WTC11 (cell line): ENCODE measurements around the gene DNAH1.

ENCODE experiments used
- ATF1 ChIP-seq: sonication (generic); formaldehyde crosslinking; IDR thresholded peaks from 2 replicates; pipeline ENCODE4 v1.8.1; 2023; ENCODE audit warnings: mild to moderate bottlenecking, moderate library complexity, missing genetic modification reagents
- FOXP1 ChIP-seq: sonication (generic); formaldehyde crosslinking; IDR thresholded peaks from 2 replicates; pipeline ENCODE4 v1.8.0; 2022; ENCODE audit warnings: missing genetic modification reagents, mild to moderate bottlenecking, moderate library complexity, borderline replicate concordance
- NR1H2 ChIP-seq: sonication (generic); formaldehyde crosslinking; IDR thresholded peaks from 2 replicates; pipeline ENCODE4 v1.9.0; 2021; ENCODE audit warnings: mild to moderate bottlenecking, moderate library complexity, missing genetic modification reagents
- SP1 ChIP-seq: sonication (generic); formaldehyde crosslinking; conservative IDR thresholded peaks from 2 replicates; pipeline ENCODE4 v1.8.1; 2022; ENCODE audit warnings: missing genetic modification reagents
- TCF7 ChIP-seq: sonication (generic); formaldehyde crosslinking; IDR thresholded peaks from 2 replicates; pipeline ENCODE4 v1.8.0; 2022; ENCODE audit warnings: mild to moderate bottlenecking, low read depth, missing genetic modification reagents, moderate library complexity
- ZNF138 ChIP-seq: sonication (generic); formaldehyde crosslinking; conservative IDR thresholded peaks from 2 replicates; pipeline ENCODE4 v1.8.1; 2022; ENCODE audit warnings: mild to moderate bottlenecking, moderate library complexity, missing genetic modification reagents
- TF ChIP-seq, protein P1 (sequence below): fragments of 200-600 bp; IDR thresholded peaks from 2 replicates; pipeline ENCODE4 v1.8.0; 2022; ENCODE audit warnings: antibody characterized with exemption
- TF ChIP-seq, protein P2 (sequence below): sonication (generic); formaldehyde crosslinking; conservative IDR thresholded peaks from 2 replicates; pipeline ENCODE4 v1.8.1; 2023; ENCODE audit warnings: mild to moderate bottlenecking, low read depth, missing genetic modification reagents, moderate library complexity
- TF ChIP-seq, protein P3 (sequence below): sonication (generic); formaldehyde crosslinking; IDR thresholded peaks from 2 replicates; pipeline ENCODE4 v1.8.1; 2023; ENCODE audit warnings: mild to moderate bottlenecking, missing genetic modification reagents, moderate library complexity
- TF ChIP-seq, protein P4 (sequence below): sonication (generic); formaldehyde crosslinking; conservative IDR thresholded peaks from 2 replicates; pipeline ENCODE4 v1.8.1; 2022; ENCODE audit warnings: mild to moderate bottlenecking, missing genetic modification reagents
- TF ChIP-seq, protein P5 (sequence below): sonication (generic); formaldehyde crosslinking; IDR thresholded peaks from 2 replicates; pipeline ENCODE4 v1.8.1; 2022; ENCODE audit warnings: low read depth, missing genetic modification reagents, borderline replicate concordance
- TF ChIP-seq, protein P6 (sequence below): sonication (generic); formaldehyde crosslinking; IDR thresholded peaks from 2 replicates; pipeline ENCODE4 v1.8.1; 2023; ENCODE audit warnings: mild to moderate bottlenecking, missing genetic modification reagents, moderate library complexity

DNA sequence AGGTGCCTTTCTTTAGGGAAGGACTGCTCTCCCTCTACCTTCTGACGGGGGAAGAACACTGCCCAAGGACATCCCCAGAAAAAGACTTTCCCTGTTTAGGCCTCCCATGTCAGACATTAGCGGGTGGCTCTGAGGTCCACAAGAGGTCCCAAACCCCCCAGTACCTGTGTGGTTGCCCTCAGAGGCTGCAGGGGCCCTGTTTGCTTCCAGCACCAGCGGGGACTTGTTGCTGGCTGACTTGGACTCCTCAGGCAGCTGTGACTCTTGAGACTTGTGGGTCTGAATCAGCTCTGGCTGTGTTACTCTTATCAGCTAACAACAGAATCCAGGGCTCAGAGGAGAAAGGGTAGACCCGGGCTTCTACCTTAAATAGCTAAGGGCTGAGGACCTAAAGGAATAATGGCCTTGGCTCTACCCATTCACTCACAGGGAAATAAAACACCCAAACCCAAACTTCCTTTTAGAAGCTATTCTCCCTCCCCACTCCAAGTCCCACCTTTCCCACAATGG lies 89.5 kb downstream of the DNAH1 start:
- TF ChIP-seq, protein P1, sequence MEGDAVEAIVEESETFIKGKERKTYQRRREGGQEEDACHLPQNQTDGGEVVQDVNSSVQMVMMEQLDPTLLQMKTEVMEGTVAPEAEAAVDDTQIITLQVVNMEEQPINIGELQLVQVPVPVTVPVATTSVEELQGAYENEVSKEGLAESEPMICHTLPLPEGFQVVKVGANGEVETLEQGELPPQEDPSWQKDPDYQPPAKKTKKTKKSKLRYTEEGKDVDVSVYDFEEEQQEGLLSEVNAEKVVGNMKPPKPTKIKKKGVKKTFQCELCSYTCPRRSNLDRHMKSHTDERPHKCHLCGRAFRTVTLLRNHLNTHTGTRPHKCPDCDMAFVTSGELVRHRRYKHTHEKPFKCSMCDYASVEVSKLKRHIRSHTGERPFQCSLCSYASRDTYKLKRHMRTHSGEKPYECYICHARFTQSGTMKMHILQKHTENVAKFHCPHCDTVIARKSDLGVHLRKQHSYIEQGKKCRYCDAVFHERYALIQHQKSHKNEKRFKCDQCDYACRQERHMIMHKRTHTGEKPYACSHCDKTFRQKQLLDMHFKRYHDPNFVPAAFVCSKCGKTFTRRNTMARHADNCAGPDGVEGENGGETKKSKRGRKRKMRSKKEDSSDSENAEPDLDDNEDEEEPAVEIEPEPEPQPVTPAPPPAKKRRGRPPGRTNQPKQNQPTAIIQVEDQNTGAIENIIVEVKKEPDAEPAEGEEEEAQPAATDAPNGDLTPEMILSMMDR, result no peak
- no peak for TF ChIP-seq TCF7 (CRISPR knock-in tag)
- no peak for TF ChIP-seq NR1H2 (CRISPR knock-in tag)
- TF ChIP-seq, protein P2, sequence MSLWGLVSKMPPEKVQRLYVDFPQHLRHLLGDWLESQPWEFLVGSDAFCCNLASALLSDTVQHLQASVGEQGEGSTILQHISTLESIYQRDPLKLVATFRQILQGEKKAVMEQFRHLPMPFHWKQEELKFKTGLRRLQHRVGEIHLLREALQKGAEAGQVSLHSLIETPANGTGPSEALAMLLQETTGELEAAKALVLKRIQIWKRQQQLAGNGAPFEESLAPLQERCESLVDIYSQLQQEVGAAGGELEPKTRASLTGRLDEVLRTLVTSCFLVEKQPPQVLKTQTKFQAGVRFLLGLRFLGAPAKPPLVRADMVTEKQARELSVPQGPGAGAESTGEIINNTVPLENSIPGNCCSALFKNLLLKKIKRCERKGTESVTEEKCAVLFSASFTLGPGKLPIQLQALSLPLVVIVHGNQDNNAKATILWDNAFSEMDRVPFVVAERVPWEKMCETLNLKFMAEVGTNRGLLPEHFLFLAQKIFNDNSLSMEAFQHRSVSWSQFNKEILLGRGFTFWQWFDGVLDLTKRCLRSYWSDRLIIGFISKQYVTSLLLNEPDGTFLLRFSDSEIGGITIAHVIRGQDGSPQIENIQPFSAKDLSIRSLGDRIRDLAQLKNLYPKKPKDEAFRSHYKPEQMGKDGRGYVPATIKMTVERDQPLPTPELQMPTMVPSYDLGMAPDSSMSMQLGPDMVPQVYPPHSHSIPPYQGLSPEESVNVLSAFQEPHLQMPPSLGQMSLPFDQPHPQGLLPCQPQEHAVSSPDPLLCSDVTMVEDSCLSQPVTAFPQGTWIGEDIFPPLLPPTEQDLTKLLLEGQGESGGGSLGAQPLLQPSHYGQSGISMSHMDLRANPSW (CRISPR knock-in tag), result no peak
- TF ChIP-seq, protein P3, sequence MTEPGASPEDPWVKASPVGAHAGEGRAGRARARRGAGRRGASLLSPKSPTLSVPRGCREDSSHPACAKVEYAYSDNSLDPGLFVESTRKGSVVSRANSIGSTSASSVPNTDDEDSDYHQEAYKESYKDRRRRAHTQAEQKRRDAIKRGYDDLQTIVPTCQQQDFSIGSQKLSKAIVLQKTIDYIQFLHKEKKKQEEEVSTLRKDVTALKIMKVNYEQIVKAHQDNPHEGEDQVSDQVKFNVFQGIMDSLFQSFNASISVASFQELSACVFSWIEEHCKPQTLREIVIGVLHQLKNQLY (CRISPR knock-in tag), result no peak
- TF ChIP-seq ZNF138 (CRISPR knock-in tag), result no peak
- TF ChIP-seq ATF1 (CRISPR knock-in tag), result no peak
- TF ChIP-seq, protein P4, sequence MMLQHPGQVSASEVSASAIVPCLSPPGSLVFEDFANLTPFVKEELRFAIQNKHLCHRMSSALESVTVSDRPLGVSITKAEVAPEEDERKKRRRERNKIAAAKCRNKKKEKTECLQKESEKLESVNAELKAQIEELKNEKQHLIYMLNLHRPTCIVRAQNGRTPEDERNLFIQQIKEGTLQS (CRISPR knock-in tag), result no peak
- TF ChIP-seq SP1 (CRISPR knock-in tag), result no peak
- TF ChIP-seq, protein P5, sequence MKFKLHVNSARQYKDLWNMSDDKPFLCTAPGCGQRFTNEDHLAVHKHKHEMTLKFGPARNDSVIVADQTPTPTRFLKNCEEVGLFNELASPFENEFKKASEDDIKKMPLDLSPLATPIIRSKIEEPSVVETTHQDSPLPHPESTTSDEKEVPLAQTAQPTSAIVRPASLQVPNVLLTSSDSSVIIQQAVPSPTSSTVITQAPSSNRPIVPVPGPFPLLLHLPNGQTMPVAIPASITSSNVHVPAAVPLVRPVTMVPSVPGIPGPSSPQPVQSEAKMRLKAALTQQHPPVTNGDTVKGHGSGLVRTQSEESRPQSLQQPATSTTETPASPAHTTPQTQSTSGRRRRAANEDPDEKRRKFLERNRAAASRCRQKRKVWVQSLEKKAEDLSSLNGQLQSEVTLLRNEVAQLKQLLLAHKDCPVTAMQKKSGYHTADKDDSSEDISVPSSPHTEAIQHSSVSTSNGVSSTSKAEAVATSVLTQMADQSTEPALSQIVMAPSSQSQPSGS (CRISPR knock-in tag), result no peak
- TF ChIP-seq, protein P6, sequence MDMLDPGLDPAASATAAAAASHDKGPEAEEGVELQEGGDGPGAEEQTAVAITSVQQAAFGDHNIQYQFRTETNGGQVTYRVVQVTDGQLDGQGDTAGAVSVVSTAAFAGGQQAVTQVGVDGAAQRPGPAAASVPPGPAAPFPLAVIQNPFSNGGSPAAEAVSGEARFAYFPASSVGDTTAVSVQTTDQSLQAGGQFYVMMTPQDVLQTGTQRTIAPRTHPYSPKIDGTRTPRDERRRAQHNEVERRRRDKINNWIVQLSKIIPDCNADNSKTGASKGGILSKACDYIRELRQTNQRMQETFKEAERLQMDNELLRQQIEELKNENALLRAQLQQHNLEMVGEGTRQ (CRISPR knock-in tag), result no peak
- TF ChIP-seq FOXP1 (CRISPR knock-in tag), result no peak
